ENCODE results near the gene TFDP1.
A peak's percentile ranks its signal among the peaks of the same experiment; 100 is the strongest.

Gene TFDP1, protein sequence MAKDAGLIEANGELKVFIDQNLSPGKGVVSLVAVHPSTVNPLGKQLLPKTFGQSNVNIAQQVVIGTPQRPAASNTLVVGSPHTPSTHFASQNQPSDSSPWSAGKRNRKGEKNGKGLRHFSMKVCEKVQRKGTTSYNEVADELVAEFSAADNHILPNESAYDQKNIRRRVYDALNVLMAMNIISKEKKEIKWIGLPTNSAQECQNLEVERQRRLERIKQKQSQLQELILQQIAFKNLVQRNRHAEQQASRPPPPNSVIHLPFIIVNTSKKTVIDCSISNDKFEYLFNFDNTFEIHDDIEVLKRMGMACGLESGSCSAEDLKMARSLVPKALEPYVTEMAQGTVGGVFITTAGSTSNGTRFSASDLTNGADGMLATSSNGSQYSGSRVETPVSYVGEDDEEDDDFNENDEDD

DNA sequence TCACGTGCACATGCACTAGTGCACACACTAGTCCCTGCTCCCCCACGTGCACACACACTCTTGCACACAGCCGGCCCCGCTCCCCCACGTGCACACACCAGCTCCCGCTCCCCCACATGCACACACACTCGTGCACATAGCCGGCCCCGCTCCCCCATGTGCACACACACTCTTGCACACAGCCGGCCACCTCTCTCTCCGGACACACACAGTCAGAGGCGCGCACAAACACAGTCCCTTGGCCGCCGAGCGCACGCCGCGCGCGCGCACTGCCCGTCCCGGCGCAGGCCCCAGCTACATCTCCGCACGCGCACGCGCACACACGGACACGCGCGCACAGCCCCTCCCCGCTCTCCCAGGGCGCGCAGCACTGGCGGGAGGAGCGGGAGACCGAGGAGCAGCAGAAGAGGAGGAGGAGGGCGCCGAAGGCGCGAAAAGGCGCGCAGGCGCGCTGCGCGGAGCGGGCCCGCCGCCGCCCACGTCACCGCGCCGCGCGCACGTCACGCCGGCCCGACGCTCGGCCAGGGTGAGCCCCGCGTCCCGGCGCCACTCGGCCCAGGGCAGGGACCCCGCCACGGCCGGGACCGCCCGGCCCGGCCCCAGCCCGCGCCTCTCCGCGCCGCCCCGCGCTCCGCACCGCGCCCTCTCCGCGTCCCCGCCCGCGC is at the start of gene TFDP1:
Gene TFDP1 (plus strand): TSS at position 549 of the 665 bp plus-strand sequence. CDS start 1,085 bp downstream, outside the sequence.
- in situ Hi-C loops (cut with HindIII; ENCODE audit: low pct_unique_long_range_greater_than_20kb, low sequenced_read_pairs), result no loop called here
- peak; percentile 90 to 96 for DNase-seq (ENCODE audit: low read depth in 1 of 2, low spot score in 1 of 2)
- TF ChIP-seq JUND (IDR thresholded peaks at IDR 0.05; ENCODE audit: low read depth), result no peak

DNA sequence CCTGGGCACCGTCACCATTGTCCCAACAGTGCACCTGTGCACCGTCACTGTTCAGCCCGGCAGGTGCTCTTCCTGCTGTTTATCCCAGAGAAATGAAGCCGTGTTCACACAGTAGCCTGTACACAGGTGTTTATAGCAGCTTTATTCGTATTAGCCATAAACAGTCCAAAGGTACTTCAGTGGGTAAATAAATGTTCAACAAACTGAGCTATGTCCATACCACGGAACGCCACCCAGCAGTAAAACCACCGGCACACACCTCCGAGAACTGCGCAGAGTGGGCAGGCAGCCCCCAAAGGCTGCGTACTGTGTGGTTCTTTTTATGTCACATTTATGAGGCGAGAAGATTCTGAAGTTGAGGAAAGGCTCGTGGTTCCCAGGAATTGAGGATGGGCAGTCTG is 49.2 kb upstream of the TFDP1 start:
- DNase-seq (ENCODE audit: low read depth in 1 of 2, low spot score in 1 of 2), result no peak
- TF ChIP-seq JUND (IDR thresholded peaks at IDR 0.05; ENCODE audit: low read depth), result no peak
- in situ Hi-C loops (cut with HindIII; ENCODE audit: low pct_unique_long_range_greater_than_20kb, low sequenced_read_pairs), result no loop called here

DNA sequence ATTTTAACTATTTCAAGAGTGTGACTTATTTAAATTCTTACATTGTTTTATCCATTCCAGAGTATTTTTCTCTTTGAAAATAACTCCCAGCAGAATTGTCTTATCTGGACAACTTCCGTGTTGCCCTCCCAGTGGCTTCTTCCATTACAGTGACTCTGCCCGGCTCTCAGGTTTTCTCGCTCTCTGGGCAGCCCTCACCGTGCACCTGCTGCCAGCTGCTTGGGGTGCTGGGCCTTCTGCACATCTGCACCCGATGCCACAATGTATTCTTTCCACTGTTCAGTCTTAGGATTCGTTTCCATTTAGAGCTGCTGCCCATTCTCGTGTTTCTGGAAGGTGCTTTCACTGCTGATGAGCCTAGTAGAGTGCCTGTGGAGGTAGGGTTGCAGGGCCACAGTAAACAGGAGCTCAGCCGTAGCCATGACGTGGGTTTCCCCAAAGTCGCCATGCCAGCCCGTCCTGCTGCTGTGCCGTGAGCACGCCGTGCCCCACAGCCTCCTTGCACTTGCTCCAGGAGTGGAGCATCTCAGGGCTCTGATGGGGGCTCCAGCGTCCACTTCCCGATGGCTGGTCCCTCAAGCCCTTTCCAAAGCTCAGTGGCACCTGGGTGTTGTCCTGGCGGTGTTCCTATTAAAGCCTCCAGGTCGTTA is 48.0 kb upstream of the TFDP1 start:
- in situ Hi-C loops (cut with HindIII; ENCODE audit: low pct_unique_long_range_greater_than_20kb, low sequenced_read_pairs), result no loop called here
- no peak for TF ChIP-seq JUND (IDR thresholded peaks at IDR 0.05; ENCODE audit: low read depth)
- no peak for DNase-seq (ENCODE audit: low read depth in 1 of 2, low spot score in 1 of 2)

DNA sequence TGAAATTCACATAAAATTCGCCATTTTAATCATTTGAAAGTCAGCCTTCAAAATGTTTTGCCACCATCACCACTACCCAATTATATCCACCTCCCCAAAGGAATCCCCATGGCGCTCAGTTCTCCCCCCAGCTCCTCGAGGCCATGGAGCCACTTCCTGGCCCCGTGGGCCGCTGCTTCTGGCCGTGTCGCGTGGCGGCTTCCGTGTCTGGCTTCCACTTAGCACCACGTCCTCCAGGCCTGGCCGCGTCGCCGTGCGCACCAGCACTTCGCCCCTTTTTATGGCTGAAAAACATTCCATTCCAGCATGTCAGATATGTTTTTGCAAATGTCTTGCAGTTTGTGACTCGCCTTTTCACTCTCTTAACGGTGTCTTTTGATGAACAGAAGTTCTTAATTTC is 47.3 kb upstream of the TFDP1 start:
- no peak for TF ChIP-seq JUND (IDR thresholded peaks at IDR 0.05; ENCODE audit: low read depth)
- DNase-seq (ENCODE audit: low read depth in 1 of 2, low spot score in 1 of 2), result no peak
- in situ Hi-C loops (cut with HindIII; ENCODE audit: low pct_unique_long_range_greater_than_20kb, low sequenced_read_pairs), result no loop called here

DNA sequence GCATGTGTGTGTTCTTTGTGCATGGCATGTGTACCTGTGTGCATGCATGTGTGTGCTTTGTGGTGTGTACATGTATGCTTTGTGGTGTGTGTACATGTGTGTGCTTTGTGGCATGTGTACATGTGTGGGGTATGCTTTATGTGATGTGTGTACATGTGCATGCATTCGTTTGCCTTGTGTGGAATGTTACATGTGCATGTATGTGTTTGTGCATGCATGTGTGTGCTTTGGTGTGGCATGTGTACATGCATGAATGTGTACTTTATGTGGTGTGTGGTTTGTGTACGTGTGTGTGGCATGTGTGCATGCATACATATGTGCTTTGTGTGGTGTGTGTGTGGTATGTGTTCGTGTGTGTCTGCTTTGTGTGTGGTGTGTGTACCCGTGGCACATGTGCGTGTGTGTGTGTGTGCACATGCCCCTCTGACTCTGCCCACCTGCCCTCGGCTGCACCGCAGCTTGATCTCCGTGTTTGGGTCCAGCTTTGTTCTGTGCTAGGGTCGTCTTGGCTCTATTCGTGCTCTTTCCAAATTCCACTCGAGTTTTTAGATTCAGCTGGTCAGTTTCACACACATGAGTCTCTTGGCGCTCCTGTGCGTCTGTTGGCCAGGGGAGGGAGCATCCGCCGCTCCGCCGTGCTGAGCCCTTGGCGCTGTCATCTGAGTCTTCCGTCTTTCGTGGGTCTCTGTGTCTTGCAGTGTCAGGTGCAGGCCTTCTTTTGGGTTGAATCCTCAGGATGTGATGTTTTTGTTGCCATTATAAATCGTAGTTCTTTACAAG is 46.5 kb upstream of the TFDP1 start:
- in situ Hi-C loops (cut with HindIII; ENCODE audit: low pct_unique_long_range_greater_than_20kb, low sequenced_read_pairs), result no loop called here
- no peak for DNase-seq (ENCODE audit: low read depth in 1 of 2, low spot score in 1 of 2)
- no peak for TF ChIP-seq JUND (IDR thresholded peaks at IDR 0.05; ENCODE audit: low read depth)

DNA sequence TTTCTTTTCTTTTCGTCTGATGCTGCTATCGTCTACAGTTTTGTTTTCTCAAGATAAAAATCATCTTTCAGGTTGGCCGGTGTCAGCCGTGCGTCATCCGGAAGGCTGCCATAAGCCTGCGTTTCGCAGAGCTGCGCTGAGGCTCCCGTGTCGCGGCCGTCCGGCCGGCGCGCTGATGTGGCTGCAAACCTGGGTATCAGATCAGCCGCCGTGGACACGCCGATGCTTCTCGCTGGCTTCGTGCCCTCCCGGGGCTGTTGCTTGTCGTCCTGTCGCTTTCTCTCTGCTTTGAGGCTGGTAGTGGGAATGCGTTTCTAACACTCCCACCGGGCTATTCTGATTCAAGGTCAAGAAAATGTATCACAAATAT is 45.9 kb upstream of the TFDP1 start:
- TF ChIP-seq JUND (IDR thresholded peaks at IDR 0.05; ENCODE audit: low read depth), result no peak
- DNase-seq (ENCODE audit: low read depth in 1 of 2, low spot score in 1 of 2), result no peak

DNA sequence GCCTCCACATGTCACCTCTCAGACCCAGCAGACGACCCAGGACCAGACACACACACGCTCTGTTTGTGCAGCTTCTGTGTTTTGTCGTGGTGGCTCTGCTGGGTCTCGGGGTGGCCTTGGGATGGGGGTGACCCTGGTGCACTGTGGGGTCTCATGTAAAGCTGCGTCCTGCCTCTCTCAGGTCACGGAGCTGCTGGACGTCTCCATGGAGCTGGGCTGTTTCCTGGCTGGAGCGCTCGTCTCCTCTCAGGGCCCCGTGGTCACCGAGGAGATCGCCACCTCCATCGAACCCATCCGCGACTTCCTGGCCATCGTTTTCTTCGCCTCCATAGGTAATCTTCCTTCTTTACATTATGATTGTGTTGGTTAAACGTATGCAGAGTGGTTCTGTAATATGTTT is 45.4 kb upstream of the TFDP1 start:
- no peak for DNase-seq (ENCODE audit: low read depth in 1 of 2, low spot score in 1 of 2)
- no peak for TF ChIP-seq JUND (IDR thresholded peaks at IDR 0.05; ENCODE audit: low read depth)
- in situ Hi-C loops (cut with HindIII; ENCODE audit: low pct_unique_long_range_greater_than_20kb, low sequenced_read_pairs), result no loop called here

More for the DNA sequence above, 45.9 kb upstream of the TFDP1 start:
- in situ Hi-C loops (cut with HindIII; ENCODE audit: low pct_unique_long_range_greater_than_20kb, low sequenced_read_pairs), result no loop called here

DNA sequence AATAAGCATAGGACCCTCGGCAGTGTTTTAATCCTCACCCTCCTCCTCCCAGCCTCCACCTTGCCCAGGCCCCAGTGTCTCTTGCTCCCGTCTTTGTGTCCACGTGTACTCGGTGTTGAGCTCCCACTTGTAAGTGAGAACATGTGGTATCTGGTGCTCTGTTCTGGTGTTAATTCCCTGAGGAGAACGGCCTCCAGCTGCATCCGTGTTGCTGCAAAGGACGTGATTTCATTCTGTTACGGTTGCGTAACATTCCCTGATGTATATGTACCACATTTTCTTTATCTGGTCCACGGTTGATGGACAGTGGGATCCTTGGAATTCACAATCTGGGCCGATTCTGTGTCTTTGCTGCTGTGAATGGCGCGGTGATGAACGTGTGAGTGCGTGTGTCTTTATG is 44.7 kb upstream of the TFDP1 start:
- no peak for DNase-seq (ENCODE audit: low read depth in 1 of 2, low spot score in 1 of 2)
- in situ Hi-C loops (cut with HindIII; ENCODE audit: low pct_unique_long_range_greater_than_20kb, low sequenced_read_pairs), result no loop called here
- TF ChIP-seq JUND (IDR thresholded peaks at IDR 0.05; ENCODE audit: low read depth), result no peak

DNA sequence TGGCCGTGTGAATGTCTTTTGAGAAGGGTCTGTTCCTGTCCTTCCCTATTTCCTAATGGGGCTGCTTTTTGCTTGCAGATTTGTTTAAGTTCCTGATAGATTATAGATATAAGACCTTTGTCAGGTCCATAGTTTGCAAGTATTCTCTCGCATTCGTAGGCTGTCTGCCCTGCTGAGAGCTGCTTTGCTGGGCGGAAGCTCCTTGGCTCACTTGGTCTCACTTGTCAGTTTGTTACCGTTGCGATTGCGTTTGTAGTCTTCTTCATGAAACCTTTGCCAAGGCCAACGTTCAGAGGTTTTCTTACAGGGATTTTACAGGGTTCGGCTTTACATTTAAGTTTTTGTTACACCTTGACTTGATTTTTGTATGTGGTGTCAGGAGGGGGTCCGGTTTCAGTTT is 44.0 kb upstream of the TFDP1 start:
- in situ Hi-C loops (cut with HindIII; ENCODE audit: low pct_unique_long_range_greater_than_20kb, low sequenced_read_pairs), result no loop called here
- no peak for DNase-seq (ENCODE audit: low read depth in 1 of 2, low spot score in 1 of 2)
- TF ChIP-seq JUND (IDR thresholded peaks at IDR 0.05; ENCODE audit: low read depth), result no peak

DNA sequence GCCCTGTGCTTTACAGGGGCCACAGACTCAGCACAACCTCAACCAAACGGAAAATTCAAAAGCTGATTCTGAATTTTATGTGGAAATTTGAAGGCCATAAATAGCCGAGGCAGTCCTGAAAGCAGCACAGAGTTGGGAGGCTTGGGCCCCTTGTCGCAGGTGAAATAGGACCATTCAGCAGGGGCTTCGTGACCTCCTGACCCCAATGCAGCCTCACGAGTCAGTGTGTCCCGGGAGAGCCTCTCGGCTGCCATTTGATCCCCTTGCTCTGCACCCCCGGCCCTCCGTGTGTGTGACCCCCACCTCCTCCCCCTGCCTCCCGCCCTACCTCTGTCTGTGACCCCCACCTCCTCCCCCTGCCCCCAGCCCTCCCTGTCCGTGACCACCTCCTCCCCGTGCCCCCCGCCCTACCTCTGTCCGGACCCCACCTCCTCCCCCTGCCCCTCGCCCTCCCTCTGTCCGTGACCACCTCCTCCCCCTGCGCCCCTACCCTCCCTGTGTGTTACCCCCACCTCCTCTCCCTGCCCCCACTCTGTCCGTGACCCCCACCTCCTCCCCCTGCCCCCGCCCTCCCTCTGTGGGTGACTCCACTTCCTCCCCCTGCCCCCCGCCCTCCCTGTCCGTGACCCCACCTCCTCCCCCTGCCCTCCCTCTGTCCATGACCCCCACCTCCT is 41.7 kb upstream of the TFDP1 start:
- TF ChIP-seq JUND (IDR thresholded peaks at IDR 0.05; ENCODE audit: low read depth), result no peak
- in situ Hi-C loops (cut with HindIII; ENCODE audit: low pct_unique_long_range_greater_than_20kb, low sequenced_read_pairs), result no loop called here
- DNase-seq (ENCODE audit: low read depth in 1 of 2, low spot score in 1 of 2), result no peak

DNA sequence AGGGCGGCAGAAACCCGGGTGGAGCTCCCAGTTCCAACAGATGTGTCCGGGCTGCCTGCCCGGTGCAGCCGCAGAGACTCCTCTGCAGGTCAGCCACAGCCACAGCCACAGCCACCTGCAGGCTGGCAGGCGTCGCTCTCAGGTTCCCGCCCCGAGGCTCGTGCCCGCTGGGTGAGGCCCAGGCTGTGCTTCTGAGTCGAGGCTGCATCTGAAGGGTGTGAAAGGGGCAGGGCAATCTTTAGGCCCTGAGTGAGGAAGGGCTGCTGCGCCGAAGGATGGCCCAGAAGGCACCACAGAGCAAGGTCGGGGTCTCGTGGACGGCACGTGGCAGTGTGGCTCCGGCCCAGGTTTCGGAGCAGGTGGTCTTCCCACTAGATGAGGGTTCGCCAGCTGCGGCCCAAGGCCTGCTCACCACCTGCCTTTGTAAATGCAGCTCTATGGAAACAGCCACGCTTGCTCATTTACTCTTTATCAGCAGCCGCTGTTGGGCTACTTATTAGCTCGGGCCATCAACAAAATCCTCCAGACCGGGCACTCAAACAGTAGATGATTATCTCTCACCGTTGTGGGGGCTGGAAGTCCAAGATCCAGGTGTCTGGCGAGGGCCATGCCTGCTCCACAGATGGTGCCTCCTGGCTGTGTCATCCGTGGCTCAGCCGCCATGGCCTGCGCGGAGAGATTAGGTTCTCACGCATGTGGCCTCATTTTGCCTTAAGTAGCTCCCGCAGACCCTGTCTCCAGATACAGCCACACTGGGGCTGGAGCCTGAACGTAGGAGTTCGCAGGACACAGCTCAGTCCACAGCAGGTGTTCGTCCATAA is 40.3 kb upstream of the TFDP1 start:
- in situ Hi-C loops (cut with HindIII; ENCODE audit: low pct_unique_long_range_greater_than_20kb, low sequenced_read_pairs), result no loop called here
- no peak for TF ChIP-seq JUND (IDR thresholded peaks at IDR 0.05; ENCODE audit: low read depth)
- no peak for DNase-seq (ENCODE audit: low read depth in 1 of 2, low spot score in 1 of 2)

All from T47D (cell line).